NCI-H2227 (cell line): Measurements from ENCODE around the gene CDC42SE2.
"Not testable (repeated sequence)": the region's sequence is repeated elsewhere in the genome, so short reads cannot be mapped to it uniquely, and the experiment has no call there.

Experiments used
- DNase-seq: peaks from one replicate; lab custom pipeline; 2025; ENCODE audit not compliant: unreplicated experiment; lab: John Stamatoyannopoulos, UW

The CDC42SE2 gene

DNA sequence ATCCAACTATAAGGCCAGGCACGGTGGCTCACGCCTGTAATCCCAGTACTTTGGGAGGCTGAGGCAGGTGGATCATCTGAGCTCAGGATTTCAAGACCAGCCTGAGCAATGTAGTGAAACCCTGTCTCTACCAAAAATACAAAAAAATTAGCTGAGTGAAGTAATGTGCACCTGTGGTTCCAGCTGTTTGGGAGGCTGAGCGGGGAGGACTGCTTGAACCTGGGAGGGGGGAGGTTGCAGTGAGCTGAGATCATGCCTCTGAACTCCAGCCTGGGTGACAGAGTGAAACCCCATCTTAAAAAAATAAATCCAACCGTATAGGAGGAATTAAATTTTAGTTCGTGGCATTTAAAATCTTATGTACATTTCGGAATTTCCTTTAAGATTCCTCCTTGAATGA, 123.4 kb downstream of the CDC42SE2 start:
- no peak for DNase-seq

DNA sequence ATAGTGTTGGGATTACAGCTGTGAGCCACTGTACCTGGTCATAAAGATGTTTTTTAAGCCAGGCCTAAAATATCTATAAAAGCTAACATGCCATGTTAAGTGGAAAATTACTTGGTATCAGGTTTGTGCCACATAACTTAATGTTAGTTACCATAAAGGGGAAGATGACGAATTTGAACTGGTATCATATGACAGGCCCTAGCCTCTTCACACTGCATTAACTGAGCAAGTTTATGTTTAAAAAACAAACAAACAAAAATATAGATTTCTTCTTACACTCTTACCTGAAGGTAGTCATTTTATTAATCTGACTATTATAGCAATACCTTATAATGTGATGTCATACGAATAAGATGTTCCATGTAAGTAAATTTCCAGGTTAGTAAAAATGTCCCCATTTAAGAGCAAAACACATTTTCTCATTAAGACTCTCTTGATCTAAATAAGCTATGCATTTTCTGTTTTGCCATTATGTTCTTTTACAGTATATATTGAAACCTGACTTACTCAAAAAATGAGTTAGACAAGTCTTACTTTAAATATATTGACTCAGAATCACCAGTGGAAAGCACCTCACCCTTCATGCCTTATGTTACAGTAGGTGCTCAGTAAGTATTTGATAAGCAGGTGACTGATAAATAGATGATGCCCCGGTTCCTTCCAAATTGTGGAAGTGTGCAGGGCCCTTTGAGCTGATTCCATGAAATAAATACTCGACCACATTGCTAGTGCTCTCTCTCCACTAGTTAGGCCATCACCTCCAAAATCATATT, 125.4 kb downstream of the CDC42SE2 start:
- DNase-seq = no peak

DNA sequence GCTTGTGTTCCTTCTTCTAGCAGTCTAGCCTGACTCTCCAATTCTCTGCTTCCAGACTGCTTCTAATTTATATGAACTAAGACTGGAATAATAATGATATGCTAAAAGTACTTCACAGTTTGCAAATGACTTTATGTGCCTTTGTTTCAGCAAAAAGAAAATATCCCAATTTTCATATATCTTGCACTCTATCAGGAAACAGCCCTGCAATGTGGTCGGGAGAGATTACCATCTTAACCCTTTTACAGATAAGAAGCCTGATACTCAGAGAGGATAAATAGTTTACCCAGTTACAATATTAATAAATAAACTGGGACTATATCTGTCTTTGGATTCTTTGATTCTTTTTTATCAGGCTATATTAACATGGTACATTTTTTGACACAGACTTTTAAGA, 126.0 kb downstream of the CDC42SE2 start:
- DNase-seq = no peak

DNA sequence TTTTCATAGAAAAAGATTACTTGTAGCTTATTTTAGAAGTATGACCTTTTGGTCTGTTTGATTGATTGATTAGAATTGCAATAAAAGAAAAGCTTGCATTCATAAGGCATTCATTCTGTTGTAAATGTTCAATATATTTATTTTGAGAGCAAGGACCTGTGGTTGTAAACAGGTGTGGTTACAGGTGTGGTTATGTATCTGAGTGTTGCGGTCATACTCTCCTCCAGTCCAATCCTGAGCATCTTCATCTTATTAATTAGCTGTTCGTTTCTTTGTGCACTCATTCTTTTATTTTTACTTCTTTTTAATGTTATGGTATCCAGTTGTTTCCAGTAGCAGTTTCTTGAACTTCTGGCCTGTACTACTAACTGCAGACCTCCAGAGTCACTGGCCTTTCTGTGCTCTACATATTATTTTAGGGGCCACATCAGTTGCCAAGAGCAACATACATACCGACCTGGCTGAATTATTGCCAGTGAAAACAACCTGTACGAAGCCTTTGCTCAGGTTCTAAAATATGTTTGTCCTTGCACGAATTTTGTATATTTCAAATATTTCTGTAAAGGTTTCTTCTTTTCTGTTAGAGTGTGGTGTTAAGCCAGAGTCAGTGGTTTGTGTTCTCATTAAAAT, 128.7 kb downstream of the CDC42SE2 start:
- DNase-seq = no peak

DNA sequence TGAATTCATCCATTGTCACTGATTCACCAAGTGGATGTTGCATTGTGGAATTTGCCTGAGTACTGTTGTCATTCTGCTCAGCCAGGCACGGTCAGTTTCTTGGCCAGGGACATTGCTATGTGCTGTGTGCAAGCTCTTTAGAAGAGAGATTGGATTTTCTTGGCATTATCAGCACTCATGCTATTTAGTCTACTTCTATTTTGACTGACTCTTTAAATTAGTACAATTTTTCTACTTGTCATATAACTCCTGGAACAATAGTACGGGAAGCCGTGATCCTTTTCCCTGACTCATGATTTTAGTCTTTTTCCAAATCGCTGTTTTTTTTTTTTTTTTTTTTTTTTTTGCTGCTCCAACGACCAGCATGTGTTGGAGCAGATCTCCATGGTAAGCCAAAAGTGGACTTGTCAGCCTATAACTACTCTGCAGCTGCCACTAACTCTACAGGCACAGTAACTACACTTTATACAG, 129.7 kb downstream of the CDC42SE2 start:
- DNase-seq = no peak

DNA sequence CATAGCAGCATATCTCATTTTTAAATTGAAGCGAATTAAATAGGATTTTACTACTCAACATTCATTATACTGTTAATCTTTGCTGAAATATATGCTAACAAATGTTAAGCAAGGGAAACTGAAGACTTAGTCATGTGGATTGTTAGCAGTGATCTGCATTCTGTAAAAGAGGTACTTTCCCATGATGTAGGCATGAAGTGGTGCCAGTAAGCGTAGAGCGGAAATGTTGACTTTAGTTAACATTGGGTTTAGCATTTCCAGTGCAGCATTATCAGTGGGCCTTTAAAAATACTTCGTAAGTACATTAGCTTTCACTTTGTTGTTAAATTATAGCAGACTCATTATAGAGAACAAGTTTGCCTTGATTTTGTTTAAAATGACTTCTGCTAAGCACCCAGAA, 130.3 kb downstream of the CDC42SE2 start:
- DNase-seq = no peak

DNA sequence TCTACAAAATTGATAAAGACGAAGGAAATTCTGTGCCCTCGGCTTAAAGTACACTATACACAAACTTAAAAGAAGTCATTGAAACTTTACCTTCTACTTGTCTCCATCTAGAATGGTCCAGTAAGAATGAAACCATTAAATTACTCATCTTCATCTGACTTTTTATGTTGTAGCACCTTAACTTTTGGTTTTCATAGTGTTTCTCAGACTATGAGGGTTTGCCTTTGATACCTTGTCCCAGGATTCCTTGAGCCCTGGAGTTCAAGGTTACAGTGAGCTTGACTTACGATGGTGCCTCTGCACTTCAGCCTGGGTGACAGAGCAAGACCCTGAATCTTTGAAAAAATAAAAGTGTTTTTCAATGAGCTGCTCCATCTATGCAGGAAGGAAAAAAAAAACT, 132.2 kb downstream of the CDC42SE2 start:
- DNase-seq = no peak

DNA sequence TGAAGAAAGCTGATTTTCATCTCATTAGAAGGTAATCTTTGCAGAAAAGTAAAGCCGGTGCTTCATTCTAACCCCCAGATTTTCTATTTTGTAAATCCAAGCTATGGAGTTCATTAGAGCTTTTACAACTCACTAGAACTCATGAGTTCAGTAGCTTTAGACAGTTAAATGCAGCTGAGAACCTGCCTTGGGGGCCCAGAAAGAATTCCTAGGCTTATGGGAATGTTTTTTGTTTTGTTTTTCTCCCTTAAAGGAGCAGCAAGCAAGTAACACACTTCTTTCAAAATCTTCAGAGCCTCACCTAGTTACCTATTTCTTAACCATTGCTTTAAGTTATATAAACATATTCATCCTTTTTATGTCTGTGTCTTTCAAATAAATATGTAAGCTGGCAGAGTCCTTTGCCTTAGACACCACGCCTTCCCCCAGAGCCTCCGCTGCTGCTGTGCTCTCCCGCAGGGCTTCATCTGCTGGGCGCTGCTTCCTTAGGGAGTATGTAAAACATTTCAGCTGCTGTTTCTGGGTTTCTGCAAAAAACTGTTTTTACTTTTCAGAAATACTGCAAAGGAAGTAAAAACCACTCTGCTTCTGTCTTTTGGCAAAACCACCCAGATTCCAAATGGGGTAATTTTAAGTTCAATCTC, 132.9 kb downstream of the CDC42SE2 start:
- DNase-seq = no peak

DNA sequence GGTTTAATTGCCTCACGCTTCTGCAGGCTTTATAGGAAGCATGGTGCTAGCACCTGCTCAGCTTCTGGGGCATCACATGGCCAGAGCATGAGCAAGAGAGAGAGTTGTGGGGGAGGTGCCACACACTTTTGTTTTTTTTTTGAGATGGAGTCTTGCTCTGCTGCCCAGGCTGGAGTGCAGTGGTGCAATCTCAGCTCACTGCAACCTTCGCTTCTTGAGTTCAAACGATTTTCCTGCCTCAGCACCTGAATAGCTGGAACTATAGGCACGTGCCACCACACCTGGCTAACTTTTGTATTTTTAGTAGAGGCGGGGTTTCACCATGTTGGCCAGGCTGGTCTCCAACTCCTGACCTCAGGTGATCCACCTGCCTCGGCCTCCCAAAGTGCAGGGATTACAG, 135.2 kb downstream of the CDC42SE2 start:
- not testable (repeated sequence) for DNase-seq

DNA sequence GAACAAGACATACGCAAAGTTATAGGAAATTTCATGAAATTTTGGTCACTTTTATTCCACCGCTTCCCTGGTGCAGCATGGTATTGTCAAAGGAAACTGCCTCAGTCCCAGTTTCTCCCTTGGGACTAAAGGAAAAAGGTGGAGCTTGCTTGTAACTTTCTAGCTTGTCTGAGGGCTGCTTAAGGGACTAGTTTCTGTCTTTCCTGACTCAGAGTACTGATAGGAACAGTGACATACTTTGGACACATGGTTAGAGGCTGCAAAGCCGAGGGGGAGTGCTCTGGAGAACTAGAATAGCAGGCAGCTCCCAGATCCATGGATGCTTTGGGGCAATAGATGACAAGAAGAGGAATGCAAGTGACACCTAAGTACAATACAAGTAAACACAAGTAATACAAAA, 136.7 kb downstream of the CDC42SE2 start:
- DNase-seq = no peak

DNA sequence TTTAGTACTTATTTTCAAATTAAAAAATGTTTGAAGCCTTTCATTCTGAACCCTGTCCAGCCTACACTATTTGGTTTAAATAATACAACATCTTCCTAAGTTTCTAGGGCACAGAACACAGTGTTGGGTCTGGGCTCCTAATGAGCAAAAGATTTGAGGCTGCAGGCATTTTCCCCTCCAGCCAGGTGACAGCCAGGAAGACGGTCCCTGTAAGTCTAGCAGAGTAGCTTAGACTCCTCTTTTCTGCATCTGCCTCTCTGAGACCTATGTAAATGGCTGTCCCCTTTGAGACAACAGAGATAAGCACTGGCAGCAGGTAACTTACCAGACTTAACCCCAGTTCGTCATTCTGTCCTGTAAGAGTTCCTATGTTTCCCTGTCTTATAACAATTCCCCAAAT, 141.8 kb downstream of the CDC42SE2 start:
- no peak for DNase-seq

DNA sequence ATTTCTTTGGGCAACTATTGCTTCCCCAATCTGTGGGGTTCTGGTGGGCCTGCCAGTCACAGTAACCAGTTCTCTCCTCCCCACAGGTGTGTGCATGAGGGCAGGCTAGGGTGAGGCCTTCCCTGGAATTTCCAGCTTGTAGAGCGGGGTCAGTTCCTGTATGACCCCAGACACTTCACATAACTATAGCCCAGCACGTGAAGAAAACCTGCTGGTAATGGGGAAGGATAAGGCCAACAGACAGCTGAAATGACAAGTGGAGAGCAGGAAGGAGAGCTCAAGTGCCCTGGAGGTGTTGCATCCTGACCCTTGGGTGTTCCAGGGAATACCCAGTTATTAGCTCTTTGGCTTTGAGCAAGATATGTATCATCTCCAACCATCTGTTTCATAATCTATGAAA, 142.2 kb downstream of the CDC42SE2 start:
- DNase-seq = no peak

DNA sequence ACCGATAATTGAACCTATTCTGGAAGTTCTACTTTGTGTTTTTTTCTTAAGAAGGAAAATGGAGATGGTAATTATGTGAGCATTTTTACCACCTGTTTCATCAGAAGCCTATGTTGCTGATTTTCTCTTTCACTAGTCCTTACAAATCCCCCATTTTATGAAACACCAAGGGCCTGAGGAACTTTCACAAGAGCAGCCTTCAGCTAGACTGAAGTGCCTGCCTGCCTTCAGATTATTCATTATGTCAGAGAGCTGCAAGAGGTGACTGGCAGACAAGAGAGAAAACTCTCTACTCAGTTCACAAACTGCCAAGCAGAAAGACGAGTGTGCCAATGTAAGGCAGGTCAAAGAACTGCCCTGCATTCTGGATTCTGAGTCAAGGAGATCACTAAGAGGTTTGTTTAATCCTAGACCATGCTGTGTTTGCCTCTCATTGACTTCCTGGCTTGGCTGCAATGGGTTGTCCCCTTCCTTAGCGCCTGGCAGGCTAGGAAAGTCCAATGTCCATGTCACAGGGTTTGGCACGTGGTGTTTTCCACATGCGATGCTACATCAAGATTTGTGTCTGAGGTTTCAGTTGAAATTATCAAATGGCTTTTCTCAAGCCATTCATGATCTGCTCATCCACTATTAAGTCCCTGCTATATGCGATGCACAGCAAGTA, 143.3 kb downstream of the CDC42SE2 start:
- no peak for DNase-seq

DNA sequence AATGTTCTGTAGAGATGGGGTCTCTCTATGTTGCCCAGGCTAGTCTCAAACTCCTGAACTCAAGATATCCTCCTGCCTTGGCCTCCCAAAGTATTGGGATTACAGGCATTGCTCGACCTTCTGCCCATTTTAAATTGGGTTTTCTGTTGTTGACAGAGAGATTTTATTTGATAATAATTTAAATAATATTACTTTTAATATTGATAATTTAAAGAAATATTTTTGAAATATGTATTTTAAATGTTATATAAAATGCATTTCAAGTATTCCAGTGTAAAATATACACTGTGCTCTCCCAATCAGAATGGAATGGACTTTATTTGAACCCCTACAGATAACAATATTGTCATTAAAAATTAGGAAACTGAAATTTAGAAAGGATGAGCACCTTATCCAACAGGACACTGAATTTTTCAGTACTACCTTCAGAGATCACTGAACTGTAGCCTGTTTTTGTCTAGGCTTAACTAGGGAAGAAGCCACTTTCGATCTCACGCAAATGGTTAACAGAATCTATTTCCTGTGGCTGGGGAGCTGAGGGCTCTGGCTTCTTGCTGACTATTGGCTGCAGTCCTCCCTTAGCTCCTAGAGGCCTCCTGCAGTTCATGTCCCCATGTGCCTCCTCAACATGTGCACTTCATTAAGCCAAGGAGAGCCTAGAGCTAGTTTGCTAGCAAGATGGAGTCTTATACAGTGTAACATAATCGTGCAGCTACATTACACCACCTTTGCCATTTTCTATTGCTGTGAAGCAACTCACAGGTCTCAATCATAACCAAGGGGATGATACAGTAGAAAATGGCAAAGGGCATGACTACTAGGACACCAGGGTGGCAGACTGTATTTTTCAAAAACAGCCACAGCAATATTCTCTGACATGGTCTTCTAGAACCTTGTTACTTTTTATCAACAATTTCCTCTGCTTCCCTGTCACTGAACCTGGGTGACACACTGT, 150.0 kb downstream of the CDC42SE2 start:
- no peak for DNase-seq

DNA sequence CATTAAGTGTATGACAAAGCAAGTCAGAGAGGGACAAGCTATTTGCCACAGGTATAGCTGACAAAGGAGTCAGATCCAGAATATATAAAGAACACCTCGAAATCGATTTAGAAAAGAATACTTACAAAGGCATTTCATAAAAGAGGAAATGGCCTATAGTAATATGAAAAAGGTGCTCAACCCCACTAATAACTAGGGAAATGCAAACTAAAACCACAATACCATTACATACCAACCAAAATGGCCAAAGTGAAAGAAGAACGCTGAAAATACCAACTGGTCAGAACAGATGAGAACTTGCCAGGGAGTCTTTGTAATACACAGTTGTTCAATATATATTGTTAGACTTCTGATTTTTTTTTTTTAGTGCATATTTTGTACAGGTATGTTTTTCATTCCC, 152.9 kb downstream of the CDC42SE2 start:
- no peak for DNase-seq

DNA sequence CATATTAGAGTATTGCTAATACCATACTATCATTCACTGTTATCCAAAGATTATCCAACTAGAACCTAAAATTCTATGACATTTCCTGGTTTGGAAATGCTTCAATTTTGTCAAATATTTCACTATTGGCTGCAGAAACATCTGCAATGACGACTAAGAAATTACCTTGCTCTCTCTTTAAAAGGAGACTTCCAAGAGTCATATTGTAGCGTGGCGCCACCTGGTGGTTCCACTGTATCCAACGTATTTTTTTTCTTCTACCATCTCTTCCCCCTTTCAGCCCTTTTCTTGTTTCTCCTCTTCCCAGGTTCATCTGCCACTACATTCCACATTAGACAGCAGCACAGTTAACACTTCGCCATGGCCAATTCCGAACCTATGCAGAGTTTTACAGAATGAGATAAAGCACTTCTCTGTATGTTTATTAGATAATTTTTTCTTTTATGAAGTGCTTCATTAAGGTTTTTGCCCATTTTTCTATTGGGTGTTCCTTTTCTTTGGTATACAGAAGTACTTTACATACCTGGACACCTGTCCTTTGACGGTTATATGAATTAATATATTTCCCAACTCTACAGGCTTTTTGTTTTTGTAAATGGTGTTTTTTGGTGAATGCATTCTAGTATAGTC, 153.5 kb downstream of the CDC42SE2 start:
- DNase-seq = peak; percentile 69

DNA sequence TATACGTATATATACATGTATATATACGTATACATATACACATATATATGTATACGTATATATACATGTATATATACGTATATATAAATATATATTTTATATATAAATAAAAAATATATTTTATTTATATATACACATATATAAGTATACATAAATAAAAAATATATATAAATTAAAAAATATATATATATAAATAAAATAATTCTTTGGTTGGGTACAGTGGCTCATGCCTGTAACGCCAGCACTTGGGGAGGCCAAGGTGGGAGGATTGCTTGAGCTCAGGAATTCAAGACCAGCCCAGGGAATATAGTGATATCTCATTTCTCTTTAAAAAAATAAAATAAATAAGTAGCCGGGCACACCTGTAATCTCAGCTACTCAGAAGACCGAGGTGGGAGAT, 155.0 kb downstream of the CDC42SE2 start:
- no peak for DNase-seq

DNA sequence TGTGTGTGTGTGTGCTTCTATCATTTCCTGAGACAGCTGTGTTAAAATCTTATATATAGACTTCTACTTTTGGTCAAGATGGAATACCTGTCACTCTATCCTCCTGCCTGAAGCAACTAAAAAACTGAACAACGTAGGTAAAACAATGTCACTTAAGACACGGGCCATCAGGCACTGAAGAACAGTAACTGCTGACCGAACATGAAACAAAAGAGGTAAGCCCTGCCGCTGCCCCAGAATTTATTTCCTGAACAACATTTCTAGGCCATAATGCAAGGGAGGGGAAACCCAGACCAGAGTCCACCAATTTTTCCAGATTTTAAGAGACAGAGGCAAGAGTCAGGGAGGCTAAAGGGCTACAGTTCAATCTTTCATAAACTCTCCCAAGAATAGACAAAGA, 156.0 kb downstream of the CDC42SE2 start:
- DNase-seq = no peak

DNA sequence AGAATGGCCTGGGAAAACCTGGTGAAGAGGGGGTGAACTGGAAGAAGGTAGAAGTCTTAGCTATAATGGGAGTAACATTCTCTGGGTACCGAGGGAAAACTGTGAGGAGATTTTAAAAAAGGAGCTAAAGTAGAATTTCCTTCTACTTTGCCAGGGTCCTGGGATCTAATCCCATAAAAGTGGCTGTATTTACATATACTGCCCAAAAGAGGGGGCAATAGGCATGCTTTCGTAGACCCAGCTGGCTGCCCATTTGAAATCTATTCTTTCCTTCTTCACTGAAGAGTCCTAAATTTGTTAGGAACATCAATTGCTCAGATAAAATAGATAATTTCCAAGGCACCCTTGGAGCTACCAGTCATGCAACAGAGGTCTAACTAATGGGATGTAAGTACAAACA, 159.2 kb downstream of the CDC42SE2 start:
- DNase-seq = peak; percentile 16

DNA sequence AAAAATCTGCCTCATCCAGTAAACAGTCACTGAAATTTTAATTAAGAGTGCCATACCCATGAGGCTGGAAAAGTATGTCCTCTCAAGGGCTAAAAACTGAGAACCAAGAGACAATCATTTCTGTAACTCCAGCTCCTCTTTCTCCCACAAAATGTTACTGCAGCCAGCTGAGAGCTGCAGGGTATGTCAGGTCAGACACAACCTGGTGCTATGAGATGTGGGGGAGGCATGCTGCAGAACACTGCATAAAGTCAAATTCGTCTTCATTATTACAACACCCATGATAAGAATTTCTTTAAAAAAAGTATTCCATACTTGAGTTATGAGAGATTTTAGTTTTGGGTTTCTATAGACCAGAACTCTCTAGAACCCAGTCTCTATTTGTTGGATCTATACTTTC, 162.2 kb downstream of the CDC42SE2 start:
- no peak for DNase-seq
